GM21367 (cell line): ENCODE results near the gene PCDHB12.
"Not testable (repeated sequence)": the region's sequence is repeated elsewhere in the genome, so short reads cannot be mapped to it uniquely, and the experiment has no call there.

Source experiments
- ATAC-seq: cut with Tn5 transposase; IDR thresholded peaks from one replicate; pipeline ENCODE4 v1.9.1; 2021; ENCODE audit not compliant: unreplicated experiment

The PCDHB12 gene

GRCh38 chr5:141201646-141202045, 6.9 kb upstream of the PCDHB12 start:
- not testable (repeated sequence) for ATAC-seq

- ATAC-seq = not testable (repeated sequence)
Measured at GRCh38 chr5:141210281-141210680, 1.8 kb downstream of the PCDHB12 start.

- ATAC-seq = not testable (repeated sequence)
Measured at GRCh38 chr5:141210849-141211248, 2.3 kb downstream of the PCDHB12 start.

- ATAC-seq = not testable (repeated sequence)
Measured at GRCh38 chr5:141213656-141214339, 5.3 kb downstream of the PCDHB12 start, which contains the start of gene PCDHB13. Gene PCDHB13, plus strand, starts transcription at chr5:141213919. Its CDS starts 205 bp downstream, at chr5:141214124.

GRCh38 chr5:141214583-141214982, 6.1 kb downstream of the PCDHB12 start:
- not testable (repeated sequence) for ATAC-seq

- ATAC-seq = not testable (repeated sequence)
Measured at GRCh38 chr5:141215504-141215903, 7.0 kb downstream of the PCDHB12 start.

GRCh38 chr5:141216035-141216434, 7.5 kb downstream of the PCDHB12 start:
- not testable (repeated sequence) for ATAC-seq

GRCh38 chr5:141223112-141223783, 14.7 kb downstream of the PCDHB12 start, which contains the start of gene PCDHB14:
Gene PCDHB14, plus strand, starts transcription at chr5:141223343. Its CDS starts 163 bp downstream, at chr5:141223506.
- no peak for ATAC-seq

- not testable (repeated sequence) for ATAC-seq
Measured at GRCh38 chr5:141224844-141225243, 16.3 kb downstream of the PCDHB12 start.

GRCh38 chr5:141225421-141225820, 16.9 kb downstream of the PCDHB12 start:
- ATAC-seq = not testable (repeated sequence)

- ATAC-seq = no peak
Measured at GRCh38 chr5:141234109-141234667, 25.7 kb downstream of the PCDHB12 start.

- not testable (repeated sequence) for ATAC-seq
Measured at GRCh38 chr5:141235922-141236321, 27.4 kb downstream of the PCDHB12 start.

GRCh38 chr5:141236516-141237313, 28.2 kb downstream of the PCDHB12 start:
- no peak for ATAC-seq

GRCh38 chr5:141241496-141241895, 33.0 kb downstream of the PCDHB12 start:
- no peak for ATAC-seq

GRCh38 chr5:141245250-141245717, 36.8 kb downstream of the PCDHB12 start, which contains the start of gene PCDHB15:
Gene PCDHB15, plus strand, starts transcription at chr5:141245395. Its CDS starts 184 bp downstream, at chr5:141245579.
- ATAC-seq = no peak

- not testable (repeated sequence) for ATAC-seq
Measured at GRCh38 chr5:141246971-141247370, 38.5 kb downstream of the PCDHB12 start.

- ATAC-seq = not testable (repeated sequence)
Measured at GRCh38 chr5:141247434-141247833, 38.9 kb downstream of the PCDHB12 start.

- no peak for ATAC-seq
Measured at GRCh38 chr5:141250576-141250975, 42.1 kb downstream of the PCDHB12 start.

GRCh38 chr5:141258464-141258863, 49.9 kb downstream of the PCDHB12 start:
- no peak for ATAC-seq

GRCh38 chr5:141258948-141259347, 50.4 kb downstream of the PCDHB12 start:
- ATAC-seq = no peak
